Measurements from ENCODE around the gene BCAS3.

- TF ChIP-seq CTCF (IDR thresholded peaks at IDR 0.05) (no peak), POLR2A (IDR thresholded peaks at IDR 0.05) (no peak)
These were observed 213.5 kb downstream of the BCAS3 start for GRCh38 chr17:60891149-60891548.

Measured in body of pancreas (tissue), 4 donors.